ENCODE data around the gene CD40LG. TPM values are rescaled to one million over a fixed set of nuclear protein-coding genes. Genes with fewer than 3 reads are reported as not detected.

Gene CD40LG
- total RNA-seq, 4 donors from 2014 or later: 0.13 to 0.67 (median 0.38) TPM; not detected in 1

- intact Hi-C loops (cut with DNase I): no loop called here
- TF ChIP-seq CTCF (IDR thresholded peaks at IDR 0.05) (no peak), POLR2A (IDR thresholded peaks at IDR 0.05) (no peak)
Observed at GRCh38 chrX:136659174-136659573, 11.2 kb downstream of the CD40LG start.

GRCh38 chrX:136660896-136661295 lies 12.9 kb downstream of the CD40LG start:
- TF ChIP-seq CTCF (IDR thresholded peaks at IDR 0.05) (no peak), POLR2A (IDR thresholded peaks at IDR 0.05) (no peak)
- no peaks in the 10 kb centered on the region for H3K36me3 ChIP-seq
- no peak overlapping the region for H3K4me3 ChIP-seq
- peaks cover 0 to 5% (median 0%) of the 10 kb centered on the region in 3 donors for H3K9me3 ChIP-seq
- H3K4me1 ChIP-seq: no peaks in the 10 kb centered on the region
- no peak for DNase-seq
- H3K27ac ChIP-seq: no peak overlapping the region
- intact Hi-C loops (cut with DNase I): no loop called here
- H3K27me3 ChIP-seq: no peaks in the 10 kb centered on the region
- WGBS, 2 donors: 92 to 100% methylated on average over 1 of the region's 1 CpG

More at GRCh38 chrX:136659174-136659573, 11.2 kb downstream of the CD40LG start:
- H3K27ac ChIP-seq: no peak overlapping the region
- WGBS, 2 donors: 46 to 70% methylated on average over 9 of the region's 9 CpGs
- H3K4me3 ChIP-seq: no peak overlapping the region
- no peak for DNase-seq
- H3K36me3 ChIP-seq: no peaks in the 10 kb centered on the region
- no peaks in the 10 kb centered on the region for H3K4me1 ChIP-seq
- no peaks in the 10 kb centered on the region for H3K9me3 ChIP-seq
- H3K27me3 ChIP-seq: no peaks in the 10 kb centered on the region

- intact Hi-C loops (cut with DNase I): no loop called here
- TF ChIP-seq POLR2A (IDR thresholded peaks at IDR 0.05) (peak in 1 of 4 donors; percentile 21), CTCF (IDR thresholded peaks at IDR 0.05) (no peak)
- no peak for DNase-seq
- 43 to 46% methylated on average over 2 of the region's 2 CpGs for WGBS, 2 donors
- H3K4me3 ChIP-seq: no peak overlapping the region
- H3K27me3 ChIP-seq: no peaks in the 10 kb centered on the region
- H3K9me3 ChIP-seq: peaks cover 0 to 5% (median 0%) of the 10 kb centered on the region in 3 donors
- no peaks in the 10 kb centered on the region for H3K4me1 ChIP-seq
- peaks cover 0 to 11% (median 0%) of the 10 kb centered on the region in 3 donors for H3K36me3 ChIP-seq
- H3K27ac ChIP-seq: no peak overlapping the region
Observed at GRCh38 chrX:136662104-136662503, 14.1 kb downstream of the CD40LG start.

- WGBS, 2 donors: 75 to 100% methylated on average over 1 of the region's 1 CpG
- intact Hi-C loops (cut with DNase I): no loop called here
- Histone ChIP-seq H3K27me3 (no peaks in the 10 kb centered on the region), H3K4me1 (no peaks in the 10 kb centered on the region), H3K4me3 (no peak overlapping the region), H3K9me3 (peaks cover 0 to 5% (median 0%) of the 10 kb centered on the region in 3 donors), H3K27ac (no peak overlapping the region), H3K36me3 (peaks cover 0 to 20% (median 0%) of the 10 kb centered on the region in 3 donors)
- DNase-seq: no peak
- TF ChIP-seq POLR2A (IDR thresholded peaks at IDR 0.05): no peak
Observed at GRCh38 chrX:136662976-136663375, 15.0 kb downstream of the CD40LG start.

- peaks cover 0 to 5% (median 0%) of the 10 kb centered on the region in 3 donors for H3K9me3 ChIP-seq
- H3K27me3 ChIP-seq: no peaks in the 10 kb centered on the region
- WGBS, 2 donors: 70 to 86% methylated on average over 5 to 6 of the region's 6 CpGs
- TF ChIP-seq CTCF (IDR thresholded peaks at IDR 0.05) (no peak), POLR2A (IDR thresholded peaks at IDR 0.05) (no peak)
- no peak overlapping the region for H3K4me3 ChIP-seq
- H3K27ac ChIP-seq: no peak overlapping the region
- intact Hi-C loops (cut with DNase I): no loop called here
- H3K36me3 ChIP-seq: peaks cover 0 to 23% (median 0%) of the 10 kb centered on the region in 3 donors
- H3K4me1 ChIP-seq: no peaks in the 10 kb centered on the region
- DNase-seq: no peak
Observed at GRCh38 chrX:136665258-136665900, 17.4 kb downstream of the CD40LG start.

Measured in esophagus squamous epithelium (tissue), 5 donors.